NB4 (cell line): ENCODE results near the gene FKBP9.

ENCODE experiments used
- CTCF ChIP-seq: IDR thresholded peaks from one replicate; pipeline ENCODE4 v1.5.1; 2012; ENCODE audit warnings: low read depth, low read length
- MAX ChIP-seq: IDR thresholded peaks from 2 replicates; pipeline ENCODE4 v1.6.1; 2011; ENCODE audit warnings: low read depth, low read length
- MYC ChIP-seq: IDR thresholded peaks from 2 replicates; pipeline ENCODE4 v1.6.1; 2011; ENCODE audit warnings: low read depth, low read length
- POLR2A ChIP-seq: IDR thresholded peaks from 2 replicates; pipeline ENCODE4 v1.6.1; 2011; ENCODE audit warnings: mild to moderate bottlenecking; ENCODE audit not compliant: insufficient read length; ENCODE audit errors: extremely low read depth

- TF ChIP-seq POLR2A: no peak
- no peak for TF ChIP-seq CTCF
- no peak for TF ChIP-seq MAX
- TF ChIP-seq MYC: no peak
Measured at GRCh38 chr7:32957326-32958045, at the start of gene FKBP9.
